Measurements from ENCODE around the gene CSAD. TPM values are rescaled to one million over a fixed set of nuclear protein-coding genes. Genes with fewer than 3 reads are reported as not detected.

Gene CSAD
- total RNA-seq, 1 donor = 7.8 TPM

DNA sequence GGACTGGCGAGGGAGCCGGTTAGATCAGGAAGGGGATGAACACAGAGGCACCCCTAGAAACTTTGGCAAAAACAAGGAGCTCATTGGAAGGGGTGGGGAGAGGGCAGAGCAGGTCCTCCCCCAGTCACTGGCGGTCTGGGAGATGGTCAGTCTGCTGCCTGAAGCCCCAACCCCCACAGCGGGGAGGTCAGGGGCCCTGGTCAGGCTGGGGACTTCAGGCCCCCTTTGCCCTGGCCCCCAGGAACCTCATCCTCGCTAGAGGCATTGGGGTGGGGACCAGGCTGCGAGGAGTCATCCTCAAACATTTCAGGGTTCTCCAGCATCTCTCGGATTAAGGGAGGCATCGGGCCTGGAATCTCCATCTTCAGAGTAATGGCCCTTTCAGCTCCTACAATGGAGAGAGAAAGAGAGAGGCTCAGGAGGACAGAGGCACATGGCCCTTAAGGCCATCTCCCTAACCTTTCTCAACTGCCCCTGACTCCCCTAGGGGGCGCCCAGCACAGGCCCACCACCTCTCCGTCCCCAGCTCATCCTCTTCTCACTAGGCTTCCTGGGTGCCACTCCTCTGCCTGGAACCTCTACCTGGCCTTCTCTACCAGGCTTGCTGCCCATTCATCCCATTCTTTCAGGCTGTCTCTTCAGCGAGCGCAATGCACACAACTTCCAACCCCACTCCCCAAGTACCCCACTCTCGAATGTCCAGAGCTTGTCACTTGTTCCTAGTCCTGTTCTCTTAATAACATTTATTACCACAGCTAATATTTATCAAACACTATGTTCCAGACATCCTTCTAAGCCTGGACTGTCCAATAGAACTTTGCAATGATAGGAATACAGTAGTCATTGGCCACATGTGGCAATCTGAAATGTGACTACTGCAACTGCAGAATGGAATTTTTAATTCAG is 31.0 kb upstream of the CSAD start:
- TF ChIP-seq, protein P1, sequence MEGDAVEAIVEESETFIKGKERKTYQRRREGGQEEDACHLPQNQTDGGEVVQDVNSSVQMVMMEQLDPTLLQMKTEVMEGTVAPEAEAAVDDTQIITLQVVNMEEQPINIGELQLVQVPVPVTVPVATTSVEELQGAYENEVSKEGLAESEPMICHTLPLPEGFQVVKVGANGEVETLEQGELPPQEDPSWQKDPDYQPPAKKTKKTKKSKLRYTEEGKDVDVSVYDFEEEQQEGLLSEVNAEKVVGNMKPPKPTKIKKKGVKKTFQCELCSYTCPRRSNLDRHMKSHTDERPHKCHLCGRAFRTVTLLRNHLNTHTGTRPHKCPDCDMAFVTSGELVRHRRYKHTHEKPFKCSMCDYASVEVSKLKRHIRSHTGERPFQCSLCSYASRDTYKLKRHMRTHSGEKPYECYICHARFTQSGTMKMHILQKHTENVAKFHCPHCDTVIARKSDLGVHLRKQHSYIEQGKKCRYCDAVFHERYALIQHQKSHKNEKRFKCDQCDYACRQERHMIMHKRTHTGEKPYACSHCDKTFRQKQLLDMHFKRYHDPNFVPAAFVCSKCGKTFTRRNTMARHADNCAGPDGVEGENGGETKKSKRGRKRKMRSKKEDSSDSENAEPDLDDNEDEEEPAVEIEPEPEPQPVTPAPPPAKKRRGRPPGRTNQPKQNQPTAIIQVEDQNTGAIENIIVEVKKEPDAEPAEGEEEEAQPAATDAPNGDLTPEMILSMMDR (IDR thresholded peaks at IDR 0.05; ENCODE audit: insufficient read depth, low read depth, low read length) = peak; percentile 39
- DNase-seq (ENCODE audit: low read depth) = no peak
- no peak overlapping the region for H3K4me3 ChIP-seq (ENCODE audit: low read depth, low read length)

DNA sequence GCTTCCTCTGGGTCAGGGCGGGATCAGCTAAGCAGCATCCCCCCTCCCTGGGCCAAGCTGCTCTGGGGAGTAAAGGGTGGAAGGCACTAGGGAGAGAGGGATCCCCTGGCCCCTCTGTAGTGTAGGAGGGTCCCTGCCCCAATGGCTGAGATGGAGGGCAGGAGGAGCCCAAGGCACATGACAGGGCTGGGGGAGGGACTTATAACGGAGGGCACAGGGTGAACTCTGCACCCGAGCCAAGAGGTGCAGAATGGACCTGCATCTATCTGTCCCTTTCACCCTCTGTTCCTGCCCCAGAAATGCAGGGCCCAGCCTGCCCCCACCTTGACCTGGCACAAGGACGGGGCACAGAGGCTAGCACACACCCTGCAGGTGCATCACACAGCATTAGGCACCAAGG is 30.1 kb upstream of the CSAD start:
- no peak for DNase-seq (ENCODE audit: low read depth)
- no peak overlapping the region for H3K4me3 ChIP-seq (ENCODE audit: low read depth, low read length)
- TF ChIP-seq, protein P1 (IDR thresholded peaks at IDR 0.05; ENCODE audit: insufficient read depth, low read depth, low read length) = no peak

DNA sequence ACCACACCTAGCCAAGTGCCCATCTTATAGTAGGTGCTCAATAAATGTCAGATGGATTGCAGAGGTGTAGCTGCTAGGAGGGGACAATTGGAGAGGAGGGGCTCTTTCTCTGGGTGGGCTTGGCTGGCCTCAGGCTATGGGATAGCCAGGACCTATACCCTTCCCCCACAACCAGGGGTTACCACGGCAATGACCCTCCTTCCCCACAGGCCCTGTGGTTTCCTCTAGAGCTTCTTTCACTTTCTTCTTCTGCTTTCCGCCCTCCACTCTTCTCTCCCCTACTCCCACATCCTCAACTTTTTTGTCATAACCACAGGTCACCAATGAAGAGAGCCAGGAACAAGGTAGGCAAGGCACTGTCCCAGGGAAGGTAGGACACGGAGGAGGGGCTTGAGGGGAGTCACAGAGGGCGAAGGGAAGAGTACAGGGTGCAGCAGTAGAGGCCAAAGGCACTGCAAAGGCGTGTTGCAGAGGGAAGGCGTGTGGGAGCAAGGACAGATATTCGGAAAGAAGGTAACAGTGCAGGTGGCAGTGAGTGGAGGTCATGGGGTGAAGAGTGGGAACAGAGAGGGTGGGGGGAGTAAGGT is 28.2 kb upstream of the CSAD start:
- TF ChIP-seq, protein P1 (IDR thresholded peaks at IDR 0.05; ENCODE audit: insufficient read depth, low read depth, low read length) = no peak
- no peak for DNase-seq (ENCODE audit: low read depth)
- H3K4me3 ChIP-seq (ENCODE audit: low read depth, low read length) = no peak overlapping the region

DNA sequence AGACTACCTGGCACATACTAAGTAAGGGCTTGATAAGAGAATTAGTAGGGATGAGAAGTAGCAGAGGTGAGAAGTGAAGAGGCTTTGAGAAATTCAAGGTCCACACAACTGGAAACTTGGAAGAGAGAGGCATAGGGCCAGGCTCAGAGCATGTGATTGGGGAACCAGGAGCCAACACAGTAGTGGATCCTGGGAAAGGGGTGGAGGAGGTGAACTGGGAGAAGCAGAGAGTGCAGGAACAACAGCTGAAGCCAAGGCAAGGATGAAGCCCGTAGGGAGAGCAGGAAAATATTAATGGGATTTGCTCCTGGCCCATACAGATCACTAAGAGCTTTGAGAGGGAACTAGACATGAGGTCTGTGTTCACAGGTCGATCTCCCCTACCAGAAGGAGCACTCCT is 27.7 kb upstream of the CSAD start:
- H3K4me3 ChIP-seq (ENCODE audit: low read depth, low read length) = no peak overlapping the region
- TF ChIP-seq, protein P1 (IDR thresholded peaks at IDR 0.05; ENCODE audit: insufficient read depth, low read depth, low read length) = no peak
- no peak for DNase-seq (ENCODE audit: low read depth)

DNA sequence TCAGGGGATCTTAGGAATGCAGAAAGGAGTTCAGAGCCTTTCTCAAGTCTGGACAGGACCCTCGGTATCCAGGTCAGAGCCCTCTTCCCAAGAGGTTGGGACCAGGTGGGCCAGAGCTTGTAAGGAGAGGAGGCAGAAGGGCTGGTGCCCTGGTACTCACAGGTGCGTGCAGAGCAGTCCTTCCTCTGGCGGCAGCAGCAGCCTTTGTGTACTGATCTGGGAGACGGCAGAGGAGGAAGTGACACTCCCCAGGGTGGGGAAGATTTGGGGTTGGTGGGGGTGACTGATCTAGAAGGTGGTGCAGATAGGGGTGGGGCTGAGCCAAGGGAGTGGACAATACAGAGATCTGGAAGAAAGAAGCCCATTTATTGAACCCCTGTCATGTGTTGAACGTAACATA is 26.3 kb upstream of the CSAD start, which contains the start of gene ITGB7:
Gene ITGB7, minus strand, starts transcription at position 210 of the 400 bp plus-strand sequence. CDS start 6,808 bp downstream, outside the sequence.
- TF ChIP-seq, protein P1 (IDR thresholded peaks at IDR 0.05; ENCODE audit: insufficient read depth, low read depth, low read length) = no peak
- H3K4me3 ChIP-seq (ENCODE audit: low read depth, low read length) = no peak within 1 kb of the TSS
- DNase-seq (ENCODE audit: low read depth) = no peak

DNA sequence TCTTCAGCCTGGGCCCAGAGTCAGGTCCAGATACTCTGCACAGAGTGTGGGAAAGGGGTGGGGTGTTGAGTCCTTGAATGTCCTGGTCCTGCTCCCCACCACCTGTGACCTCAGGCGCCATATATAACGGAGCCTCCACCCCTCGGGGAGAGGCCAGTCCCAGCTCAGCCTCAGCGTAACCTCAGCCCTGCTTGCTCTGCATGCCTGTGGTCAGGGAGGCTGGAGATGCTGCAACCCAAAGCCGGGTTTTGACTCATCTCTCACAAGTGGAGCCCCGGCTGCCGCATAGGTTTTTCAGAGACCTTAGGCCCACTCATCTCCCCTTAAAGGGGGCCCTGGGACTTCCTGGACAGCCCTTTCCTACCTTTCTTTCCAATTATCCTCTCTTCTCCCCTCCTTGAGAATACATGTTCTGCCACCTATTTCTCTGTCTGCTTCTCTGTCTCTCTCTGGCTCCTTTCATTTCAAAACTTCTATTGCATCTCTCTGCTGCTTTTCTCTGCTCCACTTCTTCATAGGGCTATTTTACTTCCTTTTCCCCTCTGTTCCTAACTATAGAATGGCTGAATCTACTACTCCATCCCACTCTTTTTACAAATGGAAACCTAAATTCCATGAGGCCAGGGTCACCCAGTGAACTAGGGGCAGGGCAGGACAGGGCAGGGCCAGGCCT is 25.2 kb upstream of the CSAD start:
- no peak overlapping the region for H3K4me3 ChIP-seq (ENCODE audit: low read depth, low read length)
- TF ChIP-seq, protein P1 (IDR thresholded peaks at IDR 0.05; ENCODE audit: insufficient read depth, low read depth, low read length) = no peak
- DNase-seq (ENCODE audit: low read depth) = peak; percentile 85
